Kidney (tissue), 14 donors: Measurements from ENCODE around the gene ABTB2. TPM values are rescaled to one million over a fixed set of nuclear protein-coding genes. Genes with fewer than 3 reads are reported as not detected.

ENCODE experiments used
- DNase-seq, 5 donors: peaks; one replicate each; pipeline ENCODE4 v3.0.0-alpha.2; 2013 to 2020
- FAIRE-seq: peaks from 2 replicates; lab custom pipeline; 2012; peaks lifted over from hg19 to GRCh38; lab: Jason Lieb, UNC
- H3K27ac ChIP-seq, 2 donors: one replicate each; pipeline ENCODE4 v1.7.0; 2013; ENCODE audit warnings: low read depth in 2 of 2, low read length in 2 of 2, inconsistent platforms in 1 of 2
- H3K27me3 ChIP-seq: one replicate; pipeline ENCODE4 v1.7.1; 2013; ENCODE audit warnings: low read length, inconsistent platforms; ENCODE audit not compliant: control insufficient read depth, insufficient read depth
- H3K36me3 ChIP-seq, 3 donors: one replicate each; pipeline versions ENCODE4 v1.7.0 to v1.7.1; 2013; ENCODE audit warnings: low read length in 3 of 3, control low read depth in 1 of 3, inconsistent platforms in 1 of 3; ENCODE audit not compliant: insufficient read depth in 3 of 3, control insufficient read depth in 2 of 3
- H3K4me1 ChIP-seq, 3 donors: one replicate each; pipeline versions ENCODE4 v1.7.0 to v1.7.1; 2013; ENCODE audit warnings: low read length in 3 of 3, inconsistent platforms in 1 of 3, low read depth in 1 of 3; ENCODE audit not compliant: control insufficient read depth in 2 of 3, insufficient read depth in 2 of 3
- H3K4me3 ChIP-seq, 3 donors: one replicate each; pipeline versions ENCODE4 v1.7.0 to v1.8.1; 2013; ENCODE audit warnings: low read length in 3 of 3, control low read depth in 1 of 3, inconsistent platforms in 1 of 3
- H3K9ac ChIP-seq, 3 donors: one replicate each; pipeline versions ENCODE4 v1.7.0 to v1.7.1; 2013; ENCODE audit warnings: low read length in 3 of 3, control low read depth in 1 of 3, inconsistent platforms in 1 of 3
- H3K9me3 ChIP-seq, 3 donors: one replicate each; pipeline versions ENCODE4 v1.7.0 to v1.7.1; 2013; ENCODE audit warnings: low read length in 3 of 3, control low read depth in 1 of 3, inconsistent platforms in 1 of 3; ENCODE audit not compliant: control insufficient read depth in 2 of 3, insufficient read depth in 1 of 3
- intact Hi-C: fragments of 100-400 bp; cut with DNase I; formaldehyde crosslinking; loops from one replicate; pipeline ENCODE4 v1.11.1; 2022
- polyA plus RNA-seq: library from polyadenylated mRNA; stranded (reverse); fragments of 350-450 nt; fragmentation: Illumina TruSeq; extraction: RNeasy Lipid Tissue Mini Kit (QIAGEN cat#74804); gene quantifications from one replicate; pipeline ENCODE4 v1.2.3, GENCODE V29; 2014; ENCODE audit warnings: low read depth, low replicate concordance; ENCODE audit not compliant: insufficient read depth
- total RNA-seq: library from RNA; stranded (reverse); fragmentation: NEBNext Ultra II Directional; extraction: Animal tissue kit (Norgen Biotek cat#: 25700); gene quantifications from one replicate; pipeline ENCODE4 v1.2.1, GENCODE V29; 2021
- TF ChIP-seq, protein P1 (sequence below): IDR thresholded peaks from 3 replicates; pipeline ENCODE4 v1.5.1; 2012; ENCODE audit warnings: mild to moderate bottlenecking, moderate library complexity, borderline replicate concordance; ENCODE audit not compliant: insufficient read depth; ENCODE audit errors: extremely low read depth
- donor health status: control.
- donor health status: control.
- donor health status: control.
- donor health status: control.
- donor health status: control.
- donor health status: DM: yes; HTN: yes; CAD: no.
- donor health status: Normal renal cell carcinoma (clear cell type).

The ABTB2 gene
- total and polyA plus RNA-seq, 2 donors from 2014 or later, result 7.6 to 22.1 TPM

DNA sequence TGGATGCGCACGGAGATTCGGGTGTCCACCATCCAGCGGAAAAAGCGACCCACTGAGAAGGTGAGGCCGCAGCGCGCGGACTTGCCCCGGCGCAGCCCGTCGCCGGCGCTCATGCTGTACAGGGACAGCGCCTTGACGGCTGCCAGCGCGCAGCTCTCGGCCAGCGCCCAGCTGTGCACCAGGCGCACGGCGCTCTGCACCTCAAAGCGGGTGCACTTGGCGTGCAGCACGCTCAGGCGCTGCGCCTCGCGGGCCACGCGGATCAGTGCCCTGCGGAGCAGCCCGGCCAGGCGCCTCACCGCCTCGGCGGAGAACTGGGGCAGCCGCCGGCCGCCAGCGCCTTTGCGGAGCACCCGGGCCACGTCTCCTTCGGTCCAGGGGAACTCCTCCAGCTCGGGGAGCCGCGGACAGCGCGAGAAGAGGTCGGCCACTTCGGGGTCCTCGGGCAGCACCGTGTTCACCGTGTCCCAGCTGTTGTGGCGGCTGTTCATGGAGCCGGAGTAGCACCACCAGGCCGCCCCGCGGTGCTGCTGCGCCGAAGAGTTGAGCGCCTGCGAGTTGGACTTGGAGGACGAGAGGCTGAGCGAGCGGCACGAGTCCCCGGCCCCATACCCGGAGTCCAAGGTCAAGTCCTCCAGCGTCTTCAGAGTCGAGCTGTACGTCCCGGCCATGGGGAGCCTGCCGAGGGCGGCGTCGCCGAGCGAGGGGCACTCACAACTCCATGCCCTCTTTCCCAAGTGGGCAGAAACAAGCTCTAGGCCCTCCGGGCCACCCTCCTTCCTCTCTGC is 703 bp downstream of the ABTB2 start:
- TF ChIP-seq, protein P1, sequence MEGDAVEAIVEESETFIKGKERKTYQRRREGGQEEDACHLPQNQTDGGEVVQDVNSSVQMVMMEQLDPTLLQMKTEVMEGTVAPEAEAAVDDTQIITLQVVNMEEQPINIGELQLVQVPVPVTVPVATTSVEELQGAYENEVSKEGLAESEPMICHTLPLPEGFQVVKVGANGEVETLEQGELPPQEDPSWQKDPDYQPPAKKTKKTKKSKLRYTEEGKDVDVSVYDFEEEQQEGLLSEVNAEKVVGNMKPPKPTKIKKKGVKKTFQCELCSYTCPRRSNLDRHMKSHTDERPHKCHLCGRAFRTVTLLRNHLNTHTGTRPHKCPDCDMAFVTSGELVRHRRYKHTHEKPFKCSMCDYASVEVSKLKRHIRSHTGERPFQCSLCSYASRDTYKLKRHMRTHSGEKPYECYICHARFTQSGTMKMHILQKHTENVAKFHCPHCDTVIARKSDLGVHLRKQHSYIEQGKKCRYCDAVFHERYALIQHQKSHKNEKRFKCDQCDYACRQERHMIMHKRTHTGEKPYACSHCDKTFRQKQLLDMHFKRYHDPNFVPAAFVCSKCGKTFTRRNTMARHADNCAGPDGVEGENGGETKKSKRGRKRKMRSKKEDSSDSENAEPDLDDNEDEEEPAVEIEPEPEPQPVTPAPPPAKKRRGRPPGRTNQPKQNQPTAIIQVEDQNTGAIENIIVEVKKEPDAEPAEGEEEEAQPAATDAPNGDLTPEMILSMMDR, result no peak
- H3K4me3 ChIP-seq, result peak overlapping the region; percentile 27 to 79 (median 73)
- H3K27me3 ChIP-seq, result peaks cover 11% of the 10 kb centered on the region
- peak overlapping the region in 2 of 3 donors; percentile 59 to 62 for H3K9ac ChIP-seq
- DNase-seq (peak; percentile 71 to 90 (median 78)), FAIRE-seq (no peak)
- H3K36me3 ChIP-seq, result no peaks in the 10 kb centered on the region
- H3K4me1 ChIP-seq, result peaks cover 0 to 29% (median 4%) of the 10 kb centered on the region in 3 donors
- peak overlapping the region; percentile 67 to 84 for H3K27ac ChIP-seq
- intact Hi-C loops, result loop anchor here (10.0 kb wide), 1 partner anchor 182 kb away; no protein-coding TSS in a partner anchor
- H3K9me3 ChIP-seq, result no peaks in the 10 kb centered on the region

GRCh38 chr11:34356576-34356912 is 1.3 kb downstream of the ABTB2 start:
- Histone ChIP-seq H3K9ac (peak overlapping the region in 2 of 3 donors; percentile 59 to 62), H3K4me3 (peak overlapping the region; percentile 40 to 79 (median 73)), H3K36me3 (no peaks in the 10 kb centered on the region), H3K4me1 (peaks cover 0 to 29% (median 4%) of the 10 kb centered on the region in 3 donors), H3K9me3 (no peaks in the 10 kb centered on the region), H3K27ac (peak overlapping the region in 1 of 2 donors; percentile 57), H3K27me3 (peaks cover 11% of the 10 kb centered on the region)
- TF ChIP-seq, protein P1, result no peak
- intact Hi-C loops, result loop anchor here (10.0 kb wide), 1 partner anchor 182 kb away; no protein-coding TSS in a partner anchor
- FAIRE-seq (no peak), DNase-seq (peak; percentile 49 to 81 (median 60))

GRCh38 chr11:34356130-34356529 is 1.7 kb downstream of the ABTB2 start:
- H3K9me3 ChIP-seq, result no peaks in the 10 kb centered on the region
- H3K27ac ChIP-seq, result no peak overlapping the region
- intact Hi-C loops, result loop anchor here (10.0 kb wide), 1 partner anchor 181 kb away; no protein-coding TSS in a partner anchor
- no peak for DNase-seq
- H3K4me3 ChIP-seq, result peak overlapping the region; percentile 40 to 79 (median 73)
- peak overlapping the region in 1 of 3 donors; percentile 62 for H3K9ac ChIP-seq
- no peaks in the 10 kb centered on the region for H3K36me3 ChIP-seq
- H3K27me3 ChIP-seq, result peaks cover 11% of the 10 kb centered on the region
- peaks cover 0 to 29% (median 4%) of the 10 kb centered on the region in 3 donors for H3K4me1 ChIP-seq
- no peak for FAIRE-seq
- TF ChIP-seq, protein P1, result no peak
